GM21529 (cell line): ENCODE measurements around the gene C4BPB.

Experiments used
- ATAC-seq: cut with Tn5 transposase; IDR thresholded peaks from one replicate; pipeline ENCODE4 v1.9.1; 2021; ENCODE audit not compliant: unreplicated experiment

C4BPB gene

DNA sequence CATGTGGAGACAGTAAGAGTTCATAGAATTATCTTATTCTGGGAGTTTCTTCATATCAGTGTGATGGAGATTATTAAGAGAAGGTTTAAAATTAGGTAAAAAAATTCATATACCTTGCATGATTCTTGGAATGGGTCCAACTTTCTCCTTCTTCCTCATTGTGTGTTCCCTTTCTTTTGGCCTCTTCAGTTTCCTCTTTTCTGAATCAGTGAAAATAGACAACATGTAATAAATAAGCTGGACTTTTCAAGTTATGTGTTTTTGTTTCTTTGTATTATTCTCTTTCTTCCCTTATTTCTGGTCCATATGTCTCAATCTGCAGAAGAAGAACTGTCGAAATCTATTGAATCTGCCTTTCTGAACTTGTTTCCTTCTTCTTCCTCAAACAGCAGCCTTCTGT lies 45.9 kb downstream of the C4BPB start:
- no peak for ATAC-seq

DNA sequence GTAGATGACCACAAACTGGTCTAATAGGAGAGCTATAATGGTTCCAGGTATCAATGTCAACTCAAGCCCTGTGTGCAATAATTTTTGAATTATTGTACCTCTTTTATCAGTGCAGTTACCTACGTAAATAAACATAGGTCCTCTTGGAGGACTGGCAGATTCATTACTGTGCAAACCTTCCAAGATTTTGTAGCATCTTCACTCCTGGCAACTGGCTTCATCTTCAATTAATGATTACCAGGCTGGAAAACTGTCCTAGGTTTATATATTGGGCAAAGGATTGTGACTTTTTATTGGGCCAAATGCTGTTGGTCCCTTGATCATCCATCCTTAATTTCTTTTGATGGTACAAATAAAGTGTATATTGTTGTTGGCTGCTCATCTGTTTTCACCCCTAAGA lies 51.0 kb downstream of the C4BPB start:
- no peak for ATAC-seq

DNA sequence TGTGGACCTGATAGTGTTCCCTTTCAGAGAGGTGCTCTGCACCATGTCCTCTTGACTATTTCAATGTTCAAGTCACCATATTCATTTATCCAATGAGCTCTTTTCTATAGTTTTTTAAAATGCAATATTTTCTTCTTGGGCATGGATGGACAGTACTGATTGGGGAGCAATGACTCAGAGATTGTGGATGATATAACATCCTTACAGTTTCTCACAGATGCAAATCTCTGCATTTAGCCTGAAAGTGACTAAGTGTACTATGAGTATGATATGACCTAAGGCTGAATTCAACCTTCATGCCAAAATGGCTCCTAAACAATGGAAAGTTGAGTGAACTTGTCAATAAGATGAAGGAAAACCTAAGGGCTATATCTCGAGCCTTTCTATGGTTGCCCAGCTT lies 51.9 kb downstream of the C4BPB start:
- no peak for ATAC-seq

DNA sequence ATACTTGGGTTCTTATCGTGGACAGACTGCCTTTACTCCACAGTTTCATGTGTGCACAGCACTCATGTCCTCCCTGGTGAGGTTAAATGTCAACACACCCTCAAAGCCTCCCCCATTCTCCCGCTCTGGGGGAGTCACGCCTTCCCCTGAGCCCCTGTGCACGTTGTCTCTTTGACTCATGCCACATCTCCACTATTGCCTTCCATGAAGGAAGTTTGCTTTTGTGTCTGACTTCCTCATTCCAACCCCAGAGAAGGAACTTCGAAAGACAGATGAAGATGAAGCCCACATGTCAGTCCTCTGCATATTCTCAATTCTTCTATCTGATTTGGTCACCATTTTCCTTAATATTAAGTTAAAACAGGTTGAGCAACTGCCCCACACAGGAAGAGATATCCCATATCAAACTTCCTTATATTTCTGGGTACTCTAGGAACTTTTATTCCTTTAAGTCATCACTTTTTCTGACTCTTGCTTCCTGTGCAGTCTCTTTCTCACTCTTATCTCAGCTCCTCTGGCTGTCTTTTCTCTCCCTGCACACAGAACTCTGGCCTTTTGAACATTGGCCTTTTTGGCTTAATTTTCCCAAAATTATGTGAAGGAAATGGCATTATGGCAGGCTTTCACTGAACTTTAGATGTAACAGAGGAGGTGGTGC lies 56.9 kb downstream of the C4BPB start:
- no peak for ATAC-seq
